Measurements from ENCODE around the gene PTPRD. TPM values are rescaled to one million over a fixed set of nuclear protein-coding genes. Genes with fewer than 3 reads are reported as not detected.

PTPRD gene
- total RNA-seq, 1 donor from 2014 or later, result 336 TPM

DNA sequence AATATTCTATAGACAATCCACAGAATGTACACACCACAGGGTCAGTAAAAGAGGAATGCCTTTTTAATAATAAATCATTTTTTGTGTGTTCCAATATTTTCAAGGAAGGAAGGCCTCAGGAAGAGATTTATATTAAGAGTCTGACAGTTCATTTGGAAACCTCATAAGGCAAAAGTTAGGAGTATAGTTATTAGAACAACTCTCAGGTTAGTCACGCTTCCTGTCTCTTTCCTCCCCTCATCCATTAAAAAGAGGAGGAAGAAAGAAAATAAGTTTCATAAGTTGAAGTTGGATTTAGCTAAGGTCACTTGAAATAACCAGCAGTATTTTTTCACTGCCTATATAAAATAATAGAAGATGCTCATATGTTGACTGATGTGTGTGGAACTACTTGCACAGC, 863.2 kb downstream of the PTPRD start:
- no peak for DNase-seq

DNA sequence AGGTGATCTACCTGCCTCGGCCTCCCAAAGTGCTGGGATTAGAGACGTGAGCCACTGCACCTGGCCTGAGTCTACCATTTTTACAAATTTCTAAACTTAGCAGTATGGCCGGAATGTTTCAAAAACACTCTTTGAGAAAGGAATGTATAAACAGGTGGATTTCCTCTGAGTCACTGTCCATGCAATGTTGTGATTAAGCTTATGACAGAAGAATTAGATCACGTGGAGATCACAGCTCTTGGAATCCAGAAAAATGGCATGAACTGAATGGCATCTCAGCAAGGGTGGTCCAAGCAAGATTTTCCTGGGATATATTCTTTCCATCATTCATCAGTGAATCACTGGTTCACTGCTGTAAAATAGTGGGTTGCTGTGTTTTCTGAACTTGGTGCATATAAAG, 865.0 kb downstream of the PTPRD start:
- DNase-seq, result no peak

DNA sequence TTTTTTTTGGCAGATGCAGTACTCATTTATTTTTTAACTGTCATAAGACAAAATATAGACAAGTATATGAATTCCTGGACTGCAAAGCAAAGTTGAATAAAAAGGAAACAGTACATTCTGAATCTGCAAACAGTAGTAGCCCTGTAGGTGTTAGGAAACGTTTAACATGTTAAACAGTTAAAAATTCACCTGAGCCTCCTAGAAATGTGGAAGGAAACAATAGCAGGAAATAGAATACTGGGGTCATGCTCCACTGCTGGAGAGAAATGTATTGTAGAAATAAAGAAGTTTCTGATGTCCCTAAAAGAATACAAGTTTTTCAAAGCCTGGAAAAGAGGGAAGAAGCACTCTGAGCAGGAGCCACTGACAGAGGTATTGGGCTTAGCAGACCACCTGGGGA, 866.0 kb downstream of the PTPRD start:
- DNase-seq, result no peak

DNA sequence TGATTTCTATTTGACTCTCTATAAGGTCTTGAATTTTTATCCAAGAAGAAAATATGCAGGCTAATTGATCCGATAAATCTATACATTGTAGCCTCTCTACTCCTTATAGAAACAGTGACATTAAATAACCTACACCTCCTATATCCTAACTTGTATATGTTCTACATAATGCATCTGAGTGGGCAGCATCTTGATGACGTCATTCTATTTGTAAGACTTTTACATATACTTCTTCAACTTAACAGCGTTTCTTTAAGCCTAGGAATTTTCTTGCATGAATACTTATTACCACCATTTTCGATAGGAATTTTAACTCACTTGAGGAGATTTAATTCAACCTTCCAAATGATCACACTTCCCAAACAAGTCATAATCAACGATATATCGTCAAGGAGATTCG, 869.0 kb downstream of the PTPRD start:
- no peak for DNase-seq

DNA sequence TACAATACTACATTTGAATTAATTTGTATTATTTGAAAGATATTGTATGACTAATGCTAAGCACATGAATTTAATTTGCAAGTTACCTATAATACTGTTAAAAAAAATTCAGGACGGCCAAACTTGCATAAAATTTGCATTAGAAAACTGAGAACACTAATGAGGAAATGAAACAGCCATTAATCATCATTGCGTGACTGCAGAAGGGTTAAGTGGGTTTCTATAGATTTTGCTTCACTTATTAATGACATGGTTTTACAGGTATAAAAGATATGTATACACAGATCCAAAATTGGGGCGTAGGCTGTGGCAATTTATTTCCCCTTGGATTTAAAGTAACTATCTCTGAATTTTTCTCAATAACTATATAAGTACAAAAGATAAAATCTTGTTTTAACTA, 882.6 kb downstream of the PTPRD start:
- no peak for DNase-seq

DNA sequence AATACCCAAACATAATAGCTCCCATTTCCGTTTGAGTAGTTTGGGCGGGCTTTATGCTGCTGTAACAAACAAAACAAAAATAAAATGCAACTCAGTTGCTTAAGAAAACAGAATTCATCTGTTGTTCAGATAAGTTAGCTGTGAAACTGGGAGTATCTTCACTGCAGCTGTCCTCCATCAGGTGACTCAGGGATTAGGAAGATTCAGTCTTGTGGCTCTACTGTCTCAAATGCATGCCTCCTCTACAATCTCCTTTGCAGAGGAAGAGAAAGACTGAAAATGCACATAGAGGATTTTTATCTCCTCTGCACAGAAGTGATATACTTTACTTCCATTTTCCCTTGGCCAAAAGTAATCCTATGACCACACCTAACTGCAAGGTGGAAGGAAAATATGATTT, 883.7 kb downstream of the PTPRD start:
- DNase-seq, result no peak

DNA sequence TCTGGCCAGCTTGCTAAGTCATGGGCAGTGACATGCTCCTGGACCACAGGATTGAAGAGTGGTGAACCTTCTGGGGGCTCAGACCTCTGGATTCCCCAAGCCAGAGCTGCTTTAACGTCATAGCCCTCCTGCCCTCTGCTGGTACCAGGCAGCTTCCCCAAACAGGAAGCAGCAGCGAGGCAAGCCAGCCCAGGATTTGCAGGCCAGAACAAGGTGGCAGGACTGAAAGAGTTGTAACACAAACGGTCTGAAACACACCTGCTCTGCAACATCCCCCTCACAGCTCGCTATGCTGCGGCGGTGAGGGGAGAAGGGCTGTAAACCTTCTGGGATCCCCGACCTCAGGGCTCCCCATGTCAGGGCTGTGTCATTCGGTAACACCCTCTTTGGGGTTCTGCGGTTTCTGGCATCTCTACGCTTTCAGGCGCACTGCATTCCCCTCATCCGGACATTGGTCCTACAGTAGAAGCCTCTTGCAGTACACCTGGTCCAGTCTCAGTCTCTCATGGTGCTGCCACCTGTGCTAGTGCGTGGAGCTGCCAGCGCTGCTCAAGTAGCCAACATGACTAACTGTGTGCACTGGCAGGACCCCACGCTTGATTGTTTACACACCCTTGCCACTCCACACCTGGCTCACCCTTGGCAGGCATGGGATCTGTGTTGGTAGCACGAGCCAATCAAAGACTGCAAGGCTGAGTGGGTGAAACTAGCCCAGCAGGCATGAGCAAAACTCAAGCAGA, 893.3 kb downstream of the PTPRD start:
- no peak for DNase-seq

DNA sequence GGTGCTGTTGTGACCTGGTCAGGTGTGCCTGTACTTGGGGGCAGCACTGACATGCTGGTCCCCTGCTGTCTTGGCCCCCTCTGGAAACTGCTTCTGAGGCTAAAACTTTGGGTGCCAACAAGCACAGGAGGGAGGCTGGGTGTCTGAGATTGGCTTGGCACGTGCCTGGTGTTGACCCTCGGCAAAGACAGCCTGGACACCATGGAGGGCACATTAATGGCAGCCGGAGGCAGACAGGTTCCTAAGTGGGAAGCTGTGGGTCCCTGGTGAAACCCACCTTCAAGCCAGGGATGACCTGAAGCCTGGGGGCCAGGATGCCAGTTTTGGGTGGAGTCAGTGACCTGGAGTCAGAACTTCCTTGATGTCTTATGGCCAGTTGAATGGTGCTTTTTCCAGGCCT, 894.1 kb downstream of the PTPRD start:
- DNase-seq, result no peak

DNA sequence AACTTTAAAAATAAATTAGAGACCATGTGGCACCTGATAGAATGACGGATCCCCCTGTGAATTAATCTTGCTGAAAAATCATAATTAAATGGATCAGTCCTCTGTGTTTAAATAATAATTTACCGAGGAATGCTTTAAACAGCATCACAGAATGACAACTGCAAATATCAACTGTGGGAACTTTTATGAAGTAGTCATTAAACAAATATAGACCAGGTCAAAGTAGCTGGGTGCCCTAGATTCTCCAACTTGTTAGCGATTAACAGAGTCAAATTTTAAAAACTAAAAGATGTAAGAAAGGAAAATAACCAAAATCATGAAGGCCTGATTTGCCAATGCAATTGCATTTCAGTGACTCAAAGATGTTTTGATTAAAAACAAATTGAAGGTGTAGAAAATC, 933.4 kb downstream of the PTPRD start:
- no peak for DNase-seq

DNA sequence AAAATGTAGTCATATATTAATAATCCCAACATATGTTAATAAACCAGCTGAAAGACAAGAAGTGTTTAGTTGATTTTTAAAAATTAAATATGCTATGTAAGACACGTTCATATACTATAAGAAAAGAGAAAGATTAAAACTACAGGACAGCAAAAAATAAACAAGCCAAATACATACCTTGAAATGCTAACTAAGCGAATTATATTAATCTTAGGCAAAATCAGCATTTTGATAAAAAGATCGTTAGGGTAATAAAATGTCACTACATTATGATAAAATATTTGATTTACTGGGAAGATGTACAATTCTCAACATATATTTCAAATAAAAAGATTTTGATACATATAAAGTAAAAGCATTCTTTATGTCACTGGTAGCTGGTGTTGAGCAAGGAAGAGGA, 938.3 kb downstream of the PTPRD start:
- no peak for DNase-seq

DNA sequence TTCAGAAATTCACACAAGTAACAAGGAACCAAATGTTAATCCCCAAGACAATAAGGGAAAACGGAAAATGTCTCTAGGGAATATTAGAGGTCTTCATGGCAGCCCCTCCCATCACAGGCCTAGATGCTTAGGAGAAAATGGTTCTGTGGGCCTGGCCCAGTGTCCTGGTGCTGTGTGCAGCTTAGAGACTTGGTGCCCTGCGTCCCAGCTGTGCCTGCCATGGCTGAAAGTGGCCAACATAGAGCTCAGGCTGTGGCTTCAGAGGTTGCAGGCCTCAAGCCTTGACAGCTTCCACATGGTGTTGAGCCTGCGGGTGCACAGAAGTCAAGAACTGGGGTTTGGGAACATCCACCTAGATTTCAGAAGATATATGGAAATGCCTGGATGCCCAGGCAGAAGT, 942.3 kb downstream of the PTPRD start:
- DNase-seq, result no peak

DNA sequence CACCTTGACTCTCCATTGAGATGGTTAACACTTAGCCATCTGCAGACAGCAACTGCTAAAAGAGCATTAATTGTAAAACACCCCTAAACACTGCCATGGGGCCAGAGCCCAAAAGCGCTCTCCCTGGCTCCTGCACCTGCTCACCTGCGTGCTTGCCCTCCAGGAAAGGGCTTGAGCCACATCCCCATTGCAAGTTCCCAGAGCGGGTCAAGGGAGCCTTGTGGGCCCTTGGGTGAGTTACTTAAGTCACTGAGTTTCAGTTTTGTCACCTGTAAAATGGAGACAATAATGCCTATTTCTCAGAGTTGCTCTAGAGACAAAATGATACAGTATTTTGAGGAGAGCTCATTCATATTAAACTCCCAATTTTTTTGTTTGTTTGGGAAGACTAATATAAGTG, 967.8 kb downstream of the PTPRD start:
- DNase-seq, result no peak

DNA sequence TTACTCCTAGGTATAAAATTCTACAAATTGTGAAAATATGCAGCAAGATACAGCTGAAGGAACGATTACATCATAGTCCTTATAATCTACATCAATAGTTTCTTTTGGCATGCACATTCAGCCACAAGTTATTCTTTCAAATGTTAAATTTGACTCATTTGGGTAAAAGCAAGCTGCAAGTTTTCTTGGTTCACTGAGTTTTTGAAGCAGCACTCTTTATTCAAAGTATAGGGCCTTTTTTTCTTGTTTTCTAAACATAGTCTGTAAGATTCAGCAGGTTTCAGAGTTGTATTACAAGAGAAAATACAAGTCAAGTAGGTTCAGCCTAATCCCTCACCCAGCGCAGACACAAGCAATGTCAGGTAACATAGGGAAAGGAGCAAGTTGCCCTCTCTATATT, 981.5 kb downstream of the PTPRD start:
- DNase-seq, result no peak

DNA sequence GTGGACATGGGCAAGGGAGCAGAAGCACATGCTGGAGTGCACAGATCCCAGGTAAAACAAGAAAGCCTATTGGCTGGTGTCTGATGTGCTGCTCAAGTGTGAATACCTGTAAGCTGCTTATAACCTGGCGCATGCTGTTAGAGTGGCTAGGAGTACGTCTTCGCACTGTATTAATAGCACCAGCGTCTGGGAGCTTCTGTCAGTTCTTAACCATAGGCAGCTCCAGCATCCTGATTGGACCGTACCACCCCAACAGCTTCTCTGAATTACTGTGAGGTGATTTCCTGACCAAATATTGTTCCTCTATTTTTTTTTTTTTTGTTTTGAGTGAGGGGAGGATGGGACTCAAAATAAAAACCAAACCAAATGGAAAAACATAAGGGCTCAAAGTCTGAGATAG, 987.6 kb downstream of the PTPRD start:
- DNase-seq, result no peak

DNA sequence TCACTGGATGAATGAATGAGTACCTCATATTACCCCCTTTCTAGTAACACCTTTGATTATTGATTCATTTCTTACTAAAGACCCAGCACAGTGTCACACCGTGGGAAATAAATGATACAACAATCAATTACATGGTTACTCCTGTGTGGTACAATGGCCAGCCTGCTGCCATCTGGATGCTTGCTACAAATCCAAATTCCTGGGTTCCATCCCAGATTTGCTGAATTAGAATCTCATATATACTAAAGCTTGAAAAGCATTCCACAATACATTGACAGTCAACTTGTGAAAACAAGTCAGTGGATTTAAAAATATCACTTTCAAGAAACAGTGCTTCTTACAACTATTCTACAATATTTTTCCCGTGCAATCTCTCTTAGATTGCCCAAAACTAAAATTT, 989.3 kb downstream of the PTPRD start:
- DNase-seq, result no peak

DNA sequence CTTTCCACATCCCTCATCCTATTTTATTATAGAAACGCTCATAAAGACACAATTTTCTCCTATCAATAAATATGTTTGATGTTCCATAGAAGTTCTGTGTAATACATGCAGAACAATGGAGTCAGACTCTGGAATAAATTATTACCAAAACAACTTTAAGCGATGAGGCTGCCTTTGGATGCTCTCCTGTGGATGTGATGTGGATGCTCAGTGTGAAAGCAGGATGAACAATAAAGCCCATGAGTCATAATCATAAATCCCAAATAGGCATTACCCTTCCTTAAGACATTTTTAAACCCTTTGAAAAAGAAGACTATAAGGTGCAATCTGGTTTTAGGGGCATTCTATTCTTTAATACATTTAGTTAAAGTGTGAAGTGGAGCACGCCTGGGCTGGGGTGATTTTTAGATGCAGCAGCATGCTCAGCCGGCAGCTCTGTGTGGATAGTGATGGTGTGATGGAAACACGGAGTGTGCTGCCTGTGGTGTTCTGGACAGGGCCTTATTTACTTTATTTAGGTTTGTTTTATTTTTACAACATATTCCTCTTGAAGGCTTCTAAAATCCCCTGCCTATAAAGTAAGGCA, 991.4 kb downstream of the PTPRD start:
- no peak for DNase-seq

DNA sequence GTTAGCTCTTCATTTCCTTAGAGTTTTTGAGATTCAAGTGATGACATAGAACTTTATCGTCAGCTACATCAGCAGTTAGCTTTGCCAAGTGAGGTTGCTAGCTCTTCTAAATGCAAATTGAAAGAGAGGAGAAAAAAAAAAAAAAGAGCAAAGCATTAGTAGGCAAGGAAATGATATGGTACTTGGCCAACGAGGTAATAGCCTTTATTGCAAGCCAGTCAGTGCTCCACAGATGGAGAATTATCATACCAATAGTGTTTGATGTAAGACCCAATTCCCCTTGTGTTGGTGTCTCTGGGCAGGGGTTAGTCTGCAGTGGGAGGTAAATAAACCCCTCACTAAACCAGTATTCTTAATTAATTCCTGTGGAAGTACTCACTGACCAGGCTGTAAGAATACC, 992.1 kb downstream of the PTPRD start:
- no peak for DNase-seq

DNA sequence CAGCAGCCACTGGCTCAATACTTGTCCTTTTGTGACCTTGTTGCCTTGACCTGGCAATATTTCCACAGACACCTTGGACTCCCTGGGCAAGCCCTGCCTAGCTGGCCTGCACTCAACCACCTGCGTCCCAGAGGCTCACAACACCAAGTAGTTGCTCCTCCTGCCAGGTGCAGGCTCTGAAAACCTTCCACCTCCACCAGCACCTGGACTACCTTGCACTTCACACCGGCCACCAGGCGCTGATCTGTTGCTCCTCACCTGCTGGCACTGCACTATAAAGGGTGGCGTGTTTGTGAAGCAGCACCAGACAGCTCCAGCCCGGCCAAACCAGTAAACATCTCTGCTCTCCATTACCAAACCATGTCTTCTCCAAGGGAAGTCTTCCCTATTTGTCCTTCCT, 997.7 kb downstream of the PTPRD start:
- no peak for DNase-seq

DNA sequence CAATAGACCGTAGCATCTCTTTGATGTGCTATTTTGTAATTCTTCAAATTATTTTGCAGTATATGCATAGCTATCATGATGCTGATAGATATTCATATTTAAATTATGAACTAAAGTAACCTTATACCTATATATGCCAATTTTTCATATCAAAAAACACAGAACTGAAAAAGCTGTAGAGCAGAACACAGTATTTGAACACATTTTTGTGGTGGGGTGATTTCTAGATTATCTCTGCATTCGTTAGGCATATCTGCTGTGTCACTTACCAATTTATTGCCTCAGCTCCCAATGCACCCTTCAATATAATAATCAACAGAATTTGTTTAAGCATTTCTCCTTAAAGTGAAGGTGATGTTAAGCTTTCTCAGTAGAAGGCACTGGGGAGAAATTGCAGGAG, 998.2 kb downstream of the PTPRD start:
- DNase-seq, result no peak

DNA sequence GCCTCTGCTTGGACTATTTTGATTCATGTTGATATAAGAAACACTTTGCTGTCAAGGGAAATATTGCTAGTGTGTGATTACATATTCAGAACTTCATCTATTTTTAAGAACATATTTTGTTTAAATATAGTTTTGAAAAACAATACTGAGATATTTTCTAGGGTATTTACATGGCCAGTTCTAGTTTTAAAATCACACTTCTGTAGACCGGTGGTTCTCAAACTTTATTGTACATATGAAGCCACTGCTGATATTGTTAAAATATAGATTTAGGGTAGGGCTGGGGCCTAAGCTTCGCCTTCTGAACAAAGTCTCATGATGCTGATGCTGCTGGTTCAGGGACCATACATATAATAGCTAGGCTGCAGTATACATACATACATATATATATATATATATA, 1000.0 kb downstream of the PTPRD start:
- DNase-seq, result no peak

DNA sequence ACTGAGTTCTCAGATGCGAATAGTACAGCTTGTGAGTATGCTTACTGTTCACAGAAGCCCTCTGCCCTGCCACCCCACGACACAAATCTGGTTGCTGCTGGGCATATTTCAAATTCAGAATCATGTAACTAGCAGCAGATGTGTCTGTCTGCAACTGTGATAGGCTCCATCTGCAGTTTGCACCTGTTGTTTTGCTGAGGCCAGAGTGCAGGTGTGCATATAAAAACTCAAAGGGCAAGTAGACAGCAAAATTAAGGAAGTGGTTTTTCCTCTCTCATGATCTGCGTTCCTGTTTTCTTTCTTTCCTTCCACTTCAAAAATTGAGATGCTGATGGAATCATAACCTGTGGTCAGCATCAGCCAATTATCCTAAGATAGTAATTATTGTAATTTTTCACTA, 1000.5 kb downstream of the PTPRD start:
- no peak for DNase-seq

DNA sequence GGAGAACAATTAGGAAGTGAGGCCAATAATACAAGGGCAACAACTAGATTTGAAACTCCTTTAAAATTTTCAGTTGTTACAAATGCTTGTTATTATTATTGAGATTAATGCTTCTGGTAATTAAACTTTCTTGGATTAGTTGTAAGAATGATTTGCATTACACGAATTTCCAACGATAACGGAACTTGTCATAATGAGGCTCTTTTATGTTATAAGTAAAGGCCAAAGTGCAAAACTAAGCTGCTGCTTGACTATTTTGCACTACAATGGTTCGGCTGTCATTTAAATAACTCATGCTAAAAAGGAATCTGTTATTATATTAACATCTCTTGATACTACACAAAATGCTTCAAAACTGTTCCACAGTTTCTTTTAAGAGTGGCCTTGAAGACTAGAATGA, 1007.1 kb downstream of the PTPRD start:
- DNase-seq, result no peak

DNA sequence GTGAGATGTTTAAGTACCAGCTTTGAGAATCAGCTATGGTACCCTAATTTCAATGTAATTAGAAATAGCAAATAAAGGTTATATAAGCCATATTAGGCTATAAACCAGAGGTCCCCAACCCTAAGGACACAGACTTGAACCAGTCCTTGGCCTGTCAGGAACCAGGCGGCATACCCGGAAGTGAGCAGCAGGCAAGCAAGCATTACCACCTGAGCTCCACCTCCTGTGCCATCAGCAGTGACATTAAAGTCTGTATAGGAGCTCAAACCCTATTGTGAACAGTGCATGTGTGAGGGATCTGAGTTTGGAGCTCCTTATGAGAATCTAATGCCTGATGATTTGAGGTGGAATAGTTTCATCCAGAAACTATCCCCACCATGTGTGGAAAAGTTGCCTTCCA, 1009.5 kb downstream of the PTPRD start:
- DNase-seq, result no peak

DNA sequence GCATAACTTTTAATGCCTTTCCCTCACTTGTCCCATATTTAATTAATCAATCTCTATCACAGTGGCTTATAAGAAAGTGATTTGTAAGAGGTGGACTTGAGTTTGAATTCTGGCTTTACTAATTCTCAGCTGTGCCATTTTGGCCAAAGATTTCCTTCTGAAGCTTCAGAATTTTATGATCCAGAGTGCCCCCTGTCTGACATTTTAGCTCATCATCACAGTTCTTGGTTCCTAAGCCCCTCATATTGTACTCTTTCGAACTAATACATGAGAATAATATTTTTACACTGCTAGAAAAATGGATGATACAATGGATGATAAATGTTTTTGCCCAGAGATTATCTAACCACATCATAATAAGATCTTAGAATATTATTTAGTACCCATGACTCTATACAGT, 1014.1 kb downstream of the PTPRD start:
- no peak for DNase-seq

DNA sequence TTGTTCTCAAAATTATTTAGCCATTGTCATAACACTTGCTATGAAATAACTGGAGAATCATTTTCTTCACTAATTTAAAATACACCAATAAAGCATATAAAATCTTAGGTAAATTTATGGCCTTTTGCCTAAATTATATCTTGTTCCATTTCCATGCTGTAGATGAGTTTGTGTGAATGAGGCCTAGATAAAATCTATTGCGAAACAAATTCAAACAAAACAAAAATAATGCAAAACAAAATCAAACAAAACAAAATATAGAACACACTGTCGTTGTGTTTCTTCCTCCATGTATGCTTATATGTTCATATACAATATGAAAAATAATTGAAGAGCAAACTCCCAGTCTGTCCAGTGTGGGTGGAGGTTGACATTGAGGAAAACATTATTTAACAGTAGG, 1020.7 kb downstream of the PTPRD start:
- no peak for DNase-seq
